GM12865 (cell line): ENCODE measurements around the gene ELMO2.
"Not testable (repeated sequence)": the region's sequence is repeated elsewhere in the genome, so short reads cannot be mapped to it uniquely, and the experiment has no call there.

Experiments
- DNase-seq: peaks from one replicate; pipeline ENCODE4 v3.0.0; 2010; ENCODE audit warnings: low read depth
- H3K4me3 ChIP-seq: 2 replicates; pipeline ENCODE4 v1.5.1; 2011; ENCODE audit warnings: mild to moderate bottlenecking, low read depth, low read length, control low read depth
- CTCF ChIP-seq: IDR thresholded peaks from 2 replicates; pipeline ENCODE4 v1.5.1; 2011; ENCODE audit warnings: low read length, control low read depth, low read depth, inconsistent platforms; ENCODE audit not compliant: insufficient read depth; ENCODE audit errors: missing control alignments

Gene ELMO2

GRCh38 chr20:46398963-46399362 is 7.5 kb downstream of the ELMO2 start:
- TF ChIP-seq CTCF: no peak
- no peak for DNase-seq
- no peak overlapping the region for H3K4me3 ChIP-seq

- DNase-seq: no peak
- H3K4me3 ChIP-seq: no peak overlapping the region
These were observed 10.2 kb downstream of the ELMO2 start for GRCh38 chr20:46396052-46396740.

DNA sequence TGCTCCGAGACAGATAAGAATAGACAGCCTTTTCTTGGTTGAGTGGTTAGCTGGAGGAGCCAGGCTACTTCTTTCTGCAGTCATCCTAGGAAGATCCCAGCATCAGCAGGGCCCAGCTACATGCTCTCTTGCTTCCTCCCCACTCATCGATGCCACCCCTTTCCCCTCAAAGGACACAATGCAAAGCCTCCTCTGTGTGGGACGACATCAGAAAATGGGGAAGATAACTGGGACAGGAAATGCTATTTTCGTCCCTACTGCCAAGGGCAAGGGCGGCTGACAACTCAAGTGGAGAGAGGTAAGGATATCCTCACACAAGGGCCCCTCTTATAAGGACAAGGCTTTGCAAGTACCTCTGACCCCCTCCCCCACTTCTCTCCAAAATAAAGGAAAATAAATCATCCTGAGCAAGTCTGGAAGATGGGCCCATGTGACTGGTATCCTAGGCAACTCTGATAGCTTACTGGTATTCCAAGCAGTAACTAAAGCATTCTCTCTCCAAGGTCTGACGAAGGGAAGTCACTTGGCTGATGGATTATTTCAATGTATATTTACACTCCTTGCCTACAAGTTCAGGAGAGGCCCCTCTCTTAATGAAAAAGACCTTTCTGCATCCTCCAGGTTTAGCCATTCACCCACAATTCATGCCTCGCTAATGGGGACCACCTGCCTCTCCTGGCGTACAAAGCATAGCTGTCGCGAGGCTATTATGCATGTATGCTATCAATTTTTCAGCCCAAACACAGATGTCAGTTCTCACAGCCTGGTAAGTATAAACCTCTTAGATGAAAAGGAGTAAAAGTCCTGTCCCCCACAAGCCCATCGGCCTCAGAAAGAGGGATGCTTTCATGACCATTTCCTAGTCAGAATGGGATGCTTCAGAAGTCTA is 11.3 kb downstream of the ELMO2 start:
- DNase-seq: no peak
- TF ChIP-seq CTCF: no peak
- H3K4me3 ChIP-seq: no peak overlapping the region

More at GRCh38 chr20:46396052-46396740, 10.2 kb downstream of the ELMO2 start:
- no peak for TF ChIP-seq CTCF

GRCh38 chr20:46393967-46394366 is 12.4 kb downstream of the ELMO2 start:
- no peak for DNase-seq
- no peak overlapping the region for H3K4me3 ChIP-seq
- TF ChIP-seq CTCF: no peak

GRCh38 chr20:46388937-46389336 is 17.5 kb downstream of the ELMO2 start:
- no peak for TF ChIP-seq CTCF
- no peak for DNase-seq
- no peak overlapping the region for H3K4me3 ChIP-seq

- TF ChIP-seq CTCF: no peak
- no peak overlapping the region for H3K4me3 ChIP-seq
- DNase-seq: no peak
These were observed 18.1 kb downstream of the ELMO2 start for GRCh38 chr20:46388201-46388836.

DNA sequence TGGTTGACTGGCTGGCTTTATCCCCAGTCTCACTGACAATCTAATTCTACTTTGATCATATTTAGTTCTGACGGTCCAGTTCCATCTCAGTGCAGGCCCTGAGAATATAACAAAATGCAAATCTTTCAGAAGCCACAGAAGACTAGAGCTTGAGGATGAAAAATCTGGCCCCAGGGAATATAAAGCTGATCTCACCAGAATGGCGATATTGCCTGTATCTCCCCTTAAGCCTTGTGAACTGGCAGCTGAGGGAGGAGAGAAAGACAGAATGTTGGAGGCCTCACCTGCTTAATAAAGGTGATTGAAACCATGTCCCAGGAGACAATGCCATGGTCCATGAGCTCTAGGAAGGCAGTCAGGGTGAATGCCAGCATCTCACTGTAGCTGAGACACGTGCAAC is 19.4 kb downstream of the ELMO2 start:
- not testable (repeated sequence) for H3K4me3 ChIP-seq, DNase-seq
